Fibroblast of the conjunctiva (primary cell): ENCODE data around the gene MEGF6.

Experiments used
- DNase-seq: peaks from one replicate; pipeline ENCODE4 v3.0.0-alpha.2; 2010; ENCODE audit warnings: low read depth

Gene MEGF6

DNA sequence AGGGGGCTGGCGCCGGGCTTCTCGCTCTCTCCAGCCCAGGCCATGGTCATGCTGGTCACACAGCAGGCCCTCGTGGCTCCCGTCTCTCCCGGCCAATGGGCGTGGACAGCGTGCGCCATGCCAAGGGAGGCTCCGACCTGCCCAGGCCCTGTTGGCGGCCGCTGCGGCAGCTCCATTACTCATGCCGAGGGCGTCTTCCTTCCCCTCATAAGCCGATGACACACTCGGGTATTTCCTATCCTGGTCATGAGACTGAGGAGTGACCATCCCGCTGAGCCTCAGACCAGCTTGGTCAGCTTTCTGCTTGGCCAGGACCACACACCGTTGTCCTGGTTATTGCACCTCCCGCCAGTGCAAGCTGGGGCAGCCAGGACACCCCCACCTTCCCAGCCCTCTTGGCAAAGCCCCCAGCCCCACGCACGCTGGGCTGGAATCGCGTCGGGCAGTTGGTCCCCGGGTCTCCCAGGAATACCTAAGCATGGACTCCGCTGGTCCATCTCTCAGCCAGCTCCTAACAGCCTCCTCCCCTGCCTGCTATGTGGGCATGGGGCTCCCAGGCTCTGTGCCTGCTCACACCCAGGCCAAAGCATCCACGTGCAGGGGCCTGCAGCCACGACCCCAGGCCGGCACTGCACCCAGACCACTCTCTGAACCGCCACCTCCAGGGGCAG lies 107.0 kb downstream of the MEGF6 start:
- DNase-seq, result peak; percentile 66

GRCh38 chr1:3503525-3503886 lies 107.8 kb downstream of the MEGF6 start:
- DNase-seq, result no peak

GRCh38 chr1:3502641-3503524 lies 108.4 kb downstream of the MEGF6 start:
- DNase-seq, result no peak

DNA sequence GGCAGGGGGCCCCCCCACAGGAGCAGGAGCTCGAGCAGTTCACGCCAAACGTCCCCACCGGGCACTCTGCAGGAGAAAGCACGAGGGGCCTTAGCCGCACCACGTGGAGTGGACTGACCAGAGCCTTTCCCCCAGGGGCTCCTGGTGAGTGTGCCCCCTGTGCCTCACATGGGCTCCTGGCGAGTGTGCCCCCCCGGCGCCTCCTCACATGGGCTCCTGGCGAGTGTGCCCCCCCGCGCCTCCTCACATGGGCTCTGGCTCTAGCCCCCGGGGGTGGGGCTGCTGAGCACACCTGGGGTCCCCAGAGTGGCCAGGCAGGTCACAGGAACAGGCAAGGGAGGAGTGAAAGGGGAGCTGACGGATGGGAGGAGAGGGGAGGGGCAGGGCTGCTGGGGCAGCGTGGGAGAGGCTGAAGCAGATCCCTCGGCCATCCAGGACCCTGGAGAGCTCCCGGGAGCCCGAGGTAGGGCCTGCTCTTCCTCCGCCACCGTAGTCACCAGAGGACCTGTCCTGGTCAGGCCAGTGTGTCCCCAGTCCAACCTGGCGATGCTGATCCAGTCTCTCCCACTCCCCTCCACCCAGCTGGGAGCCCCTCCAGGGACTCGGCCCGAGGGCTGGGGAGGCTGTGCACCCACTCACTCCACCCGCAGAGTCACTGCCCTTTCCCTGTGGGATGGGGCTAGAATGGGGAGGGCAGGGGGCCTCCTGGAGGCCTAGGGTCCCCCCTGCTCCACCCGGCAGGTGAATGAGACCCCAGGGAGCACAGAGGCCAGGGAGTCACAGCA lies 109.3 kb downstream of the MEGF6 start:
- no peak for DNase-seq

GRCh38 chr1:3501437-3501836 lies 109.9 kb downstream of the MEGF6 start:
- DNase-seq, result no peak

DNA sequence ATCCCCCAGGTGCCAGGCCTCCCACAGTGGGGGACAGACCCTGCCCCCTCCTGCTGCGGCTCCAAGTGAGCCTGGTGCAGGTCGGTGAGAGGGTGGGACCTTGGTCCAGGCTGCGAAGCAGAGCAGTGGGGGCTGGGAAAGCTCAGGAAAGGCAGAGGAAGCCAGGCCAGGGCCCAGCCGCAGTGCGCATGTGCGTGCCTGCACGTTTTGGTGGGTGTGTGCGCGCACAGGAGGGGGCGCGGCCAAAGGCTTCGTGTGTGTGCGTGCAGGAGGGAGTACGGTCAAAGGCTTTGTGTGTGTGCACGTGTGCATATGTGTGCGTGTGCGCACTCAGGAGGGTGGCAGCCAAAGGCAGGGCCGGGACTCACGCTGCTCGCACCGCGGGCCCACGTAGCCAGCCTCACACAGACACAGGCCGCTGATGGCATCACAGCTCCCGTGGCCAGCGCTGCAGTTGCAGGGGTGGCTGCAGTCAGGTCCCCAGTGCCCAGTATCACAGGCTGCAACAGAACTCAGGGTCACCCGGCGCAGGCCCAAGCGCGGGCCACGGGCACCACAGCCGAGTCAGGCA lies 111.0 kb downstream of the MEGF6 start:
- no peak for DNase-seq

GRCh38 chr1:3499611-3500010 lies 111.7 kb downstream of the MEGF6 start:
- DNase-seq, result no peak

DNA sequence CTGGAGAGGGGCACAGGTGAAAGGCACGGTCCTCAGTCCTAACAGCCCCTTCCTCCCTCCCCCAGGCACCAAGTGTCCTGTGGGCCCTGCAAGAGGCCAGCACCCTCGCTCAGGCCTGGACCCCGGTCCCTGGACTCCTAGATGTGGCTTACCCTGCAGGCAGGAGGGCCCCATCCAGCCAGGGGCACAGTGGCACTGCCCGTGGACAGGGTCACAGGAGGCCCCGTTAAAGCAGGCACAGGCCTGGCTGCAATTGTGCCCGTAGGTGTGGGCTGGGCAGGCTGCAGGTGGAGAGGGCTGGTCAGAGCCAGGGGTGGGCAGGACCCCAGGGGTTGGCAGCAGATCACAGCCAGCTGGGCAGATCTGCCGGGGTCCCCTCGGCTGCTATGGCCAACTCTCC lies 112.3 kb downstream of the MEGF6 start:
- DNase-seq, result no peak

DNA sequence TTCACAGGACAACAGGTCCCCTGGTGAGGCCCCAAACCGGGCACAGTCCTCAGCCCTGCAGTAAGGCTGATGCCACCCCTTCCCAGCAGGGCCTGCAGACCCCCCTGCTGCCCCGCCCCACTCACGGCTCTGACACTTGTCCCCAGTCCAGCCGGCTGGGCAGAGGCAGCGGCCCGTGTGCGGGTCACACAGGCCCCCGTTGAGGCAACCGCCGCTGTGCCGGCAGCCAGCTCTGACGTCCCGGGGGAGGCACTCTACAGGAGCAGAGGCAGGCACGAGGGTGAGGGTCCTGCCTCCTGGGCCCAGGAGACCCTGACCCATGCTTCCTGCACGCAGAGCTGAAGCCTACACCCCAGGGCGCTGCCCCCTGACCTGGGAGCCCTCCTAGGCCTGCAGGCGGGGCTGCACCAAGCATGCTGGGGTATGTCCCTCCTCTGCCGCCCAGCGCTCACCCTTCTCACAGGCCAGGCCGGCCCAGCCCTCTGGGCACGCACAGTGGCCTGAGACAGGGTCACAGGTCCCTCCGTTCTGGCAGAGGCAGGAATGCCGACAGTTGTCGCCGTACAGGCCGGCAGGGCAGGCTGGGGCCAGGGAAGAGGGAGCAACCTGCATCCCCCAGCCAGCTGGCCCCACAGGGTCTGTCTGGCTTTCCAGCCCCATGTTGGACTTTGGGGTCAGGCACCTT lies 112.9 kb downstream of the MEGF6 start:
- DNase-seq, result no peak

GRCh38 chr1:3497521-3497920 lies 113.8 kb downstream of the MEGF6 start:
- DNase-seq, result no peak

GRCh38 chr1:3496916-3497315 lies 114.4 kb downstream of the MEGF6 start:
- DNase-seq, result no peak

DNA sequence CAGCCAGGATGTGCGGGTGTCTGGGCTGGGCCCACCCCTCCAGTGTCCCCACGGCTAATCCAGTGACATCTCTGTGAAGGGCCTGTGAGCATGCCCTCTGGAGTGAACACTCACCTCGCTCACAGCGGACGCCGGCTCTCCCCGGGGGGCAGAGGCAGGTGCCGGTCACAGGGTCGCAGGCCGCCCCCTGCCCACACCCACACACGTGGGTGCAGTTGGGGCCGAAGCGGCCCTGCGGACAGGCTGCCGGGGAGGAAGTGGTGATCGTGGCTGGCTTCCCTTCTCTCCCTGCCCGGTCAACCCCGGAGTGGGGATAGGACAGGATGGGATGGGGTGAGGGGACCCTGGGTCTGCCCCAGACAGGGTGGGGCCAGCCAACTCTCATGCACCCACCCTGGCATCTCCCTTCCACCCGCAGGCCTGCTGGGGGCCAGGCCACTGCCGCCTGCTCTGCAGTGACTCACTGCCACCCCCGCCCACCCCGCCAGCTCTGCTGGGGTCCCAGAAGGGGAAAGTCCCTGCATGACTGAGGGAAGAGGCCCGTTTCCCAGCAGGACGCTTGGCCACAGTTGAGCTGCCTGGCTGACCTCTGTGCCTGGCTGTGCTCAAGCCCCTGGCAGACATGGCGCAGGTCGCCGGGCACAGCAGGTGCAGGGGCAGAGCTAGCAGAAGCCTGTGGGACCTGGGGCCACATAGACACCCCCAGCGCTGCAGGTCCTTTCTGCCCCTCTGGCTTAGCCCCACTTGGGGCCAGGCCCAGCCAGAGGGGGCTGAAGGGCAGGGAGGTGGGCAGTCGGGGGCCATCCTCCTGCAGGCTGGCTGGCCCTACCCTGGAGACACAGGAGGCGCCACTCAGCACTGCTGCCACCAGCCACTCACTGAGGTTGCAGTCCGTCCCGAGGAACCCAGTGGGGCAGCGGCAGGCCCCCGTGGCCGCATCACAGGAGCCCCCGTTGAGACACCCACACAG lies 115.2 kb downstream of the MEGF6 start:
- no peak for DNase-seq

- no peak for DNase-seq
These were observed 116.7 kb downstream of the MEGF6 start for GRCh38 chr1:3494321-3495308.

GRCh38 chr1:3492545-3493246 lies 118.6 kb downstream of the MEGF6 start:
- DNase-seq, result no peak

- DNase-seq, result no peak
These were observed 119.7 kb downstream of the MEGF6 start for GRCh38 chr1:3491291-3492246.

DNA sequence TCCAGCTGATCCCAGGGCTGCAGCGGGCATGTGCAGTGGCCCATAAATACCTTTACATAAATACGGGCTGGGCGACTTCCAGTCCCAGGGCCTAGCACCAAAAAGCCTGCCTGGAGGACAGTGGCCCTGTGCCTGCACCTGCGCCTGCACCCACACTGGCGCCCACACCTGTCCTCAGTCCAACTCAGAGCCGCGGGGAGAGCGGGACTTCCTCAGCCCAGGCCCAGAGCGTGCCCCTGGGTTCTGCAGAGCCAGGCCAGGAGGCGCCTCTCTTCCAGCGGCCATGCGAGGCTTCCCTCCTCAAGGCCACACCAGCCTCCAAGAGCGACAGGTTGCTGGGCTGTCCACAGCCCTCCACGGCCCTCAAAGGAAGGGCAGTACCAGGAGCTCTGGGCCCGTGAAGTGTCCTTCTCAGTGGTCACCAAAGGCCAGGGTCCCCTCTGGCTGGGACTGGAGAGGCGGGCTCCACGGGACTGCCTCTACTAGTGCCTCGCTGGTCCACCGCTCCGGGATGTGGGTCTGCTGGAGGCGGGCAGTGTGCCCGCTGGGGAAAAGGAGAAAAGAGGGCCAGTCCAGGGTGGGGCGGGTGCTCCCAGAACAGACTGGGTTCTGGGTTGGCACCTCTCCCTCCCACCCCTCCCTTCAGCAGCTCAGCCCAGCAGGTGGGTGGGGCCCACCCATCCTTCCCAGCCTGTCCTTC lies 121.1 kb downstream of the MEGF6 start:
- DNase-seq, result no peak

DNA sequence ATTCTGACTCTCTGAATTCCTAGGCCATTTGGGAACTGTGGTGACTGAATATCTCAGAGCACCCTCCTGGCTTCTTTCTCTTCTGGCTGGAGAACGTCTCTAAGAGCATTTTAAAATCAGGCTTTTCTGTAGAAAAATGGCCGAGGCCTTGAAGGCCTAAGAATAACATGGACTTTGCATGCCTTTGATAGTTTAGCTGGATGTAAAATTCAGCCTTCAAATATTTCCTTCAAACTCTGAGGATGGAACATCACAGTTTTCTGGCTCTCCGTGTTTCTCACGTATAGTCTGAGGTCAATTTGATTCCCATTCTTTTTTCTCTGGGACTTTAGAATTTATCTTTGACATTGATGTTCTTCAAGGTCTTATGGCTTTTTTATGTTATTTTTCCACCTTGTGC lies 122.9 kb downstream of the MEGF6 start:
- DNase-seq, result no peak
